ENCODE data around the gene ITCH. TPM values are rescaled to one million over a fixed set of nuclear protein-coding genes. Genes with fewer than 3 reads are reported as not detected.
"Not testable (repeated sequence)": the region's sequence is repeated elsewhere in the genome, so short reads cannot be mapped to it uniquely, and the experiment has no call there.

The ITCH gene
- total RNA-seq, 2 donors from 2014 or later = 46.2 to 70.6 TPM

DNA sequence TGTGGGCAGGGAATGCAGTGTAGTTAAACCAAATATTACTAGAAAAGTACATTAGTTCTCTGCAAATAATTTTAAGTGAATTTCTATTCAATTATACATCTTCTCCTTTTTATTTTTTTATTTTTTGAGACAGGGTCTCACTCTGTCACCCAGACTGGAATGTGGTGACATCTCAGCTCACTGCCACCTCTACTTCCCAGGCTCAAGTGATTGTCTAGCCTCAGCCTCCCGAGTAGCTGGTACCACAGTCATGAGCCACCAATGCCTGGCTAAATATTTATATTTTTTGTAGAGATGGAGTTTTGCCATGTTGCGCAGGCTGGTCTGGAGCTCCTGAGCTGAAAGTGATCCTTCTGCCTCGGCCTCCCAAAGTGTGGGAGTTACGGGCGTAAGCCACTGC is 76.1 kb downstream of the ITCH start:
- H3K36me3 ChIP-seq = peaks cover 24% of the 10 kb centered on the region
- H3K4me3 ChIP-seq = no peak overlapping the region
- H3K9me3 ChIP-seq = no peaks in the 10 kb centered on the region
- H3K27me3 ChIP-seq (replicated peaks; ENCODE audit: insufficient read depth) = no peaks in the 10 kb centered on the region
- no peak for ATAC-seq (ENCODE audit: insufficient number of reproducible peaks, low FRiP score, low read depth)
- H3K4me1 ChIP-seq (ENCODE audit: control insufficient read depth in 1 of 2, low read depth in 2 of 2) = peaks cover 0 to 7% of the 10 kb centered on the region in 2 donors
- TF ChIP-seq, protein P1, sequence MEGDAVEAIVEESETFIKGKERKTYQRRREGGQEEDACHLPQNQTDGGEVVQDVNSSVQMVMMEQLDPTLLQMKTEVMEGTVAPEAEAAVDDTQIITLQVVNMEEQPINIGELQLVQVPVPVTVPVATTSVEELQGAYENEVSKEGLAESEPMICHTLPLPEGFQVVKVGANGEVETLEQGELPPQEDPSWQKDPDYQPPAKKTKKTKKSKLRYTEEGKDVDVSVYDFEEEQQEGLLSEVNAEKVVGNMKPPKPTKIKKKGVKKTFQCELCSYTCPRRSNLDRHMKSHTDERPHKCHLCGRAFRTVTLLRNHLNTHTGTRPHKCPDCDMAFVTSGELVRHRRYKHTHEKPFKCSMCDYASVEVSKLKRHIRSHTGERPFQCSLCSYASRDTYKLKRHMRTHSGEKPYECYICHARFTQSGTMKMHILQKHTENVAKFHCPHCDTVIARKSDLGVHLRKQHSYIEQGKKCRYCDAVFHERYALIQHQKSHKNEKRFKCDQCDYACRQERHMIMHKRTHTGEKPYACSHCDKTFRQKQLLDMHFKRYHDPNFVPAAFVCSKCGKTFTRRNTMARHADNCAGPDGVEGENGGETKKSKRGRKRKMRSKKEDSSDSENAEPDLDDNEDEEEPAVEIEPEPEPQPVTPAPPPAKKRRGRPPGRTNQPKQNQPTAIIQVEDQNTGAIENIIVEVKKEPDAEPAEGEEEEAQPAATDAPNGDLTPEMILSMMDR (IDR thresholded peaks at IDR 0.05) = no peak
- DNase-seq (ENCODE audit: low spot score) = no peak
- H3K27ac ChIP-seq = no peak overlapping the region

DNA sequence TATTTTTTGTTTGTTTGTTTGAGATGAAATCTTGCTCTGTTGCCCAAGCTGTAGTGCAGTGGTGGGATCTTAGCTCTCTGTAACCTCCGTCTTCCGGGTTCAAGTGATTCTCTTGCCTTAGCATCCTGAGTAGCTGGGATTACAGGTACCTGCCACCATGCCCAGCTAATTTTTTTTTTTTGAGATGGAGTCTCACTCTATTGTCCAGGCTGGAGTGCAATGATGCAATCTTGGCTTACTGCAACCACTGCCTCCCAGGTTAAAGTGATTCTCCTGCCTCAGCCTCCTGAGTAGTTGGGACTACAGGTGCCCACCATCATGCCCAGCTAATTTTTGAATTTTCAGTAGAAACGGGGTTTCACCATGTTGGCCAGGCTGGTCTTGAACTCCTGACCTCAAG is 78.3 kb downstream of the ITCH start:
- H3K36me3 ChIP-seq = peaks cover 20% of the 10 kb centered on the region
- ATAC-seq (ENCODE audit: insufficient number of reproducible peaks, low FRiP score, low read depth); DNase-seq (ENCODE audit: low spot score); H3K4me3 ChIP-seq; H3K27ac ChIP-seq; H3K27me3 ChIP-seq (replicated peaks; ENCODE audit: insufficient read depth); H3K9me3 ChIP-seq; H3K4me1 ChIP-seq (ENCODE audit: control insufficient read depth in 1 of 2, low read depth in 2 of 2): not testable (repeated sequence)

DNA sequence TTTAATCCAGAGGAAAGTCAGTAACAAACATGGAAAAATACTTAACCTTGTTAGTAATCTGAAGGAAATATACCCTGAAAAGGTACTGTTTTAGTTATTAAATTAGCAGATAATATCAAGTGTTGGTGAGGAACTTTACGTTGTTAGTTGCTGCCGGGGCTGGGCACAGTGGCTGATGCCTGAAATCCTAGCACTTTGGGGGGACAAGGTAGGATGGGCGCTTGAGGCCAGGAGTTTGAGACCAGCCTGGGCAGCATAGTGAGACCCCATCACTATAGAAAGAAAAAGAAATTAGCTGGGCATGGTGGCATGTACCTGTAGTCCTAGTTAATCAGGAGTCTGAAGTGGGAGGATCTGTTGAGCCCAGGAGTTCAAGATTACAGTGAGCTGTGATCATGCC is 80.5 kb downstream of the ITCH start:
- Histone ChIP-seq H3K27ac (no peak overlapping the region), H3K27me3 (replicated peaks; ENCODE audit: insufficient read depth) (no peaks in the 10 kb centered on the region), H3K36me3 (peaks cover 18% of the 10 kb centered on the region), H3K4me1 (ENCODE audit: control insufficient read depth in 1 of 2, low read depth in 2 of 2) (no peaks in the 10 kb centered on the region), H3K4me3 (no peak overlapping the region), H3K9me3 (no peaks in the 10 kb centered on the region)
- no peak for ATAC-seq (ENCODE audit: insufficient number of reproducible peaks, low FRiP score, low read depth)
- DNase-seq (ENCODE audit: low spot score) = no peak
- TF ChIP-seq, protein P1 (IDR thresholded peaks at IDR 0.05) = no peak

DNA sequence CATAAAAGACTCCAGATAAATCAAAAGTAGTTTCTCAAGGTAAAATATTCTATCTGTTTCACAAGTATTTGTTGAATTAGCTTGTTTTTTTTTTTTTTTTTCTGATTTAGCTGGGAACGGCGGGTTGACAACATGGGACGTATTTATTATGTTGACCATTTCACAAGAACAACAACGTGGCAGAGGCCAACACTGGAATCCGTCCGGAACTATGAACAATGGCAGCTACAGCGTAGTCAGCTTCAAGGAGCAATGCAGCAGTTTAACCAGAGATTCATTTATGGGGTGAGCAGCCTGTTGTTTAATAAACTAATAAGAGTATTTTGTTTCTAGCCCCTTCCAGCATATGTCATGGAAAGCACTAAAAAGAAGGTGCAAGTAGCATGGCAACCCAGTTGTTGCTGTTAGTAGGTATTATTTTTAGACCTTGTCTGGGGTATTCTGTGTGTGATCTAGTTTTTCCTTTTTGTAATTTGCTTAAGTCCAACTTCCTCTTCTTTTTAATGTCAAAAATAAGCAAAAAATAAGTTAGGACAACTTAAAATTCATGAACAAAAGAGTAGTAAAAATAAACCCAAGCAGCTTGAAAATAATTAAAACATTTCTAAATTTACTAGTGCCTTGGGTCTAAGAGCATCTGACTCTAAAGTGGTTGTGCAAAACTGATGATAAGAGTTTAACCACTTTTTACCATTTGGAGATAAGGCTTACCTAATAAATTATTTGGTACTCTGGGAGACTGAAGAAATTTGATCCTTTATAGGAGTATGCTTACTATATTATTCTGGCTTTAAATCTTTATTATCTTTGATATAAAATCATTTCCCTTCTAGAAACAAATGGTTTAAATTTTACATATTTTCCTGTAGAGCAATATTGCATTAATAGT is 82.3 kb downstream of the ITCH start:
- TF ChIP-seq, protein P1 (IDR thresholded peaks at IDR 0.05) = no peak
- H3K9me3 ChIP-seq = no peaks in the 10 kb centered on the region
- no peaks in the 10 kb centered on the region for H3K4me1 ChIP-seq (ENCODE audit: control insufficient read depth in 1 of 2, low read depth in 2 of 2)
- ATAC-seq (ENCODE audit: insufficient number of reproducible peaks, low FRiP score, low read depth) = no peak
- no peak for DNase-seq (ENCODE audit: low spot score)
- H3K27me3 ChIP-seq (replicated peaks; ENCODE audit: insufficient read depth) = no peaks in the 10 kb centered on the region
- peaks cover 11% of the 10 kb centered on the region for H3K36me3 ChIP-seq
- no peak overlapping the region for H3K4me3 ChIP-seq
- no peak overlapping the region for H3K27ac ChIP-seq

DNA sequence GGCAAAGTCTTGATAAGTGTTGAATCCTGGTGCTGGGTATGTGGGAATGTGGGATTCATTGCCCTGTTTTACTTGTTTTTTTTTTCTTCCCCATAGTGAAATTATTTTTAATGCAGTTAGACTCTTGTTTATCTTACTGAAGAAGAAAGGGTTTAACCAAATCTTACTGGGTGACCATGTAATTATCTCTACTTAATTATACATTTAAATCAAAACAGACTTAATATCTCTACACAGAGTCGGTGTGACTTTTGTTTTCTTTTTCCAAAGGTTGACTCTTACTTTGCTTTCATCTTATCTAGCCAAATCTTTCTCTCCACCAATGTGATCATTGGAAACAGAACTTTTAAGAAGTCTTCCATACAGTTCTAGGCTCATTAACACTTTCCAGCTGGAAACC is 85.4 kb downstream of the ITCH start:
- H3K36me3 ChIP-seq = peaks cover 10% of the 10 kb centered on the region
- ATAC-seq (ENCODE audit: insufficient number of reproducible peaks, low FRiP score, low read depth) (no peak), DNase-seq (ENCODE audit: low spot score) (no peak)
- H3K4me1 ChIP-seq (ENCODE audit: control insufficient read depth in 1 of 2, low read depth in 2 of 2) = no peaks in the 10 kb centered on the region
- no peak overlapping the region for H3K27ac ChIP-seq
- TF ChIP-seq, protein P1 (IDR thresholded peaks at IDR 0.05) = no peak
- no peak overlapping the region for H3K4me3 ChIP-seq
- H3K9me3 ChIP-seq = no peaks in the 10 kb centered on the region
- no peaks in the 10 kb centered on the region for H3K27me3 ChIP-seq (replicated peaks; ENCODE audit: insufficient read depth)

All from thoracic aorta (tissue), 2 donors.